ENCODE results near the gene CD99L2.
A peak's percentile ranks its signal among the peaks of the same experiment; 100 is the strongest.
"Not testable (repeated sequence)": the region's sequence is repeated elsewhere in the genome, so short reads cannot be mapped to it uniquely, and the experiment has no call there.

CD99L2 gene

DNA sequence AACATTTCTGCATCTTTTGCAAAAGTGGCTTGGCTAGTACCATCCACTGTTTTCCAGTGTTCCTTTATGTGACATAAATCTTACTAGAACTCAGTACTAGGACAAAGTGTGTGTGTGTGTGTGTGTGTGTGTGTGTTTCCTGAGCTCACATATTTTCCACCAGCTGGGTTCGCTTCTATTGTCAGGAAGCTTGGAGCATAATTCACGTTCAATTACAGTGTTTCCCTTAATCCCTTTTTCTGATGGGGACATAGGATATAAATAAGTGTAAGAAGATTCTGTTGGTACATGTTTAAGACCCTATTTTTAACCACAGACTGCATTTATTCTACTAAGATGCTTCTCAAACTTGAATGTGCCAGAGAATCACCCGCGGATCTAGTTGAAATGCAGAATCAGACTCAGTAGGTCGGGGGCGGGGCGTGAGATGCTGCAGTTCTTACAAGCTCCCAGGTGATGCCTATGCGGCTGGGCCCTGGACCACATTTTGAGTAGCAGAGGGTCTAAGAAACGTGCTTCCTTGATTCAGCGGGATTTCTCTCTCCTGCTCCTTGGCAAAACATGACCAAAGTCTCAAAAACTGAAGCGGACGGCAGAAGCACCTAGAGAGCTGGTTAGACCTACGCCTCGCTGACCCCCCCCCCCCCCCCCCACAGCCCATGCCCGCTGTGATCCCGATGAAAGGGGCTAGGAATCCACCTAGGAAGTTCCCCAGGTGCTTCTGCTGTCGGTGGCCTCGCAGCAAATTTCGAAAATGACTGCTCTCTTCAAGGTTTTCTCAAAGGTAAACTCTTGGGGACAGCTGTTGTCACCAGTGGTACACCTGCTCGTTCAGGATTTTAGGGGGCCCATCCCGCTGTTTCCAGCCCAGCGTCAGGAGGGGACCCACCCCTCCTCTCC lies 797 bp downstream of the CD99L2 start:
- peak in 1 of 3 donors; percentile 24 for DNase-seq (ENCODE audit: low read depth in 3 of 3, low spot score in 1 of 3)

DNA sequence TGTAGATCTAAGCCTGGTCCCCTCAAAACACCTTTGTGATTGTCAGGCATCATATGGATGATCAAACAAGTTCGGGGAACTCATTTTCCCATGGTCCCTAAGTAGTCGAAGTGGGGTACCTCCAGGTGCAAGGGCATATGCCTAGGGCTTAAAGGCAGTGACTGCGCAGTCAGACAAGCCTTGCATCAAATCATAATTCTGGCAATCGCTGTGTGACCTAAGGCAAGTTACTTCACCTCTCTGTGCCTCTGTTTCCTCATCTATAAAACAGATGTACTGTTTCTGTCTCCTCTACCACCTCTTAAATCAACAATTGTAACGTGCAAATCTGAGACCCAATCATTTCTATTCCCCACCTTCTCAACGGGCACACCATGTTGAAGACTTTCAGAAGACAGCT lies 1.8 kb downstream of the CD99L2 start:
- DNase-seq (ENCODE audit: low read depth in 3 of 3, low spot score in 1 of 3): no peak

DNA sequence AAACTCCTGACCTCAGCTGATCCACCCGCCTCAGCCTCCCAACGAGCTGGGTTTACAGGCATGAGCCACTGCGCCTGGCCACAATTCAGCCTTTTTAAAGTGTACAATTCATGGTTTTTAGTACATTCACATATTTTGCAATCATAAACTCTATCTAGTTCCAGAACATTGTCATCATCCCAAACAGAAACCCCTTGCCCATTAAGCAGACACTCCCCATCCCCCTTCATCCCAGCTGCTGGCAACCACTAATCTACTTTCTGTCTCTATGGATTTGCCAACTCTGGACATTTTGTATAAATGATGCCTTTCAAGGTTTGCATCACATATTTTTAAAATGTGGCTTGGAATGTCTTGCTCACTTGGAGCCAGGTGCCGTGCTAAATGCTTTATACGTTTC lies 4.5 kb downstream of the CD99L2 start:
- no peak for DNase-seq (ENCODE audit: low read depth in 3 of 3, low spot score in 1 of 3)

DNA sequence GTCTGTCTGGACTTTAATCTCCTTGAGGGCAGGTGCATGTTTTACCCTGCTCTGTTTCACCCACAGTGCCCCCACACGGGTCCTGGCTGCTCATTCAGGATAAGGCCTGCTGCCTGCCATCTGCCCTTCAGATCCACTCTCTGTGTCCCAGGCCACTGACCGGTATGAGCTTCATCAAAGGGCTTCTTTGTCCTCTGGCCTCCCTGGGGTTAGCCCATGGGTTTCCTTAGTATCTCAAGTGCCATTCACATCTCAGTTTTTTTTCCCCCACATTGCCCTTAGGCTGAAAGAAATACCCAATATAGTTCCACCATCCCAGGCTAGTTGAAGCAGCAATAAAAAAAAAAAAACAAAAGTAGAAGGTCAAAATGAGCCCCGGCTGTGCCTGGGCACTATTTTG lies 9.3 kb downstream of the CD99L2 start:
- DNase-seq (ENCODE audit: low read depth in 3 of 3, low spot score in 1 of 3): no peak

DNA sequence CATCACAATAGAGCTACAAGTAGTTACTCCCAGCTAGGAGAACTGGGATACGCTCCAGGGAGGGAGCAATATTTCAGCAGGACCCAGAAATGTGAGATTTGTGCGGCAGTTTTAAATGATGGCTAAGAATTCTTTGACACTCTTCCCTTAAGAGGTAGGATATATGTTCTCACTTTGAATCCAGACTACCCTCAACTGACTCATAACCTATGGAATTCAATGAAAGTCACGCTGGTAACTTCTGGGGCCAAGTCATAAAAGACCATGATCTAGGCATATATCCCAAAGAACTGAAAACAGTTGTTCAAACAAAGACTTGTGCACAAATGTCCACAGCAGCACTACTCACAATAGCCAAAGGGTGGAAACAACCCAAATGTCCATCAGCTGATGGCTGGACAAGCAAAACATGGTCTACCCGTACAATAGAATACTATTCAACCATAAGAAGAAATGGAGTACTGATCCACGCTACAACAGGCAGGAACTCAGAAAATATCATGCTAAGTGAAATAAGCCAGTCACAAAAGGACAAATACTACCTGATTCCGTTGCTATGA lies 10.5 kb downstream of the CD99L2 start:
- DNase-seq (ENCODE audit: low read depth in 3 of 3, low spot score in 1 of 3): no peak

DNA sequence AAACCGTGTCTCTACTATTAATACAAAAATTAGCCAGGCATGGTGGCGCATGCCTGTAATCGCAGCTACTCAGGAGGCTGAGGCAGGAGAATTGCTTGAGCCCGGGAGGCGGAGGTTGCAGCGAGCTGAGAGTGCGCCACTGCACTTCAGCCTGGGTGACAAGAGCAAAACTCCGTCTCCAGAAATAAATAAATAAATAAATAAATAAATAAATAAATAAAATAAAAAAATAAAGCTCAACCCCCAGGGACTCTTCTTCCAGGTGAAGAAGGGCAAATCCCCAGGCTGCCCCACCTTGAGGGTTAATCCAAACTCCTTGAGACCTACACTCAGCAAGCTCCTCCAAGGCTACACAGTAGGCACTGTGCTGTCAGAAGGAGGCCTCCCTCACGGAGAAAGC lies 11.2 kb downstream of the CD99L2 start:
- not testable (repeated sequence) for DNase-seq (ENCODE audit: low read depth in 3 of 3, low spot score in 1 of 3)

DNA sequence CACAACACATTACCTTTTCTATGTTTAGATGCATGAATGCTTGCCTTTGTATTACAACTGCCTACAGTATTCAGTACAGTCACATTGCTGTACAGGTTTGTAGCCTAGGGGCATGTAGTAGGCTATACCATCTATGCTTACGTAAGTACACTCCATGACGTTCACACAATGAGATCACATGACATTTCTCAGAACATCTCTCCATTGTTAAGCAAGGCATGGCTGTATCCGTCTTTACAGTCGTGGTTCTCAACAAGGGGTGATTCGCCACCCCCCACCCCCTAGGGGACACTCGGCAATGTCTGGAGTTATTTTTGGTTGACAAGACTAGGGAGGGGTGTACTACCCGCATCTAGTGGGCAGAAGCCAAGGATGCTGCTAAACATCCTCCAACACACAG lies 12.1 kb downstream of the CD99L2 start:
- no peak for DNase-seq (ENCODE audit: low read depth in 3 of 3, low spot score in 1 of 3)

DNA sequence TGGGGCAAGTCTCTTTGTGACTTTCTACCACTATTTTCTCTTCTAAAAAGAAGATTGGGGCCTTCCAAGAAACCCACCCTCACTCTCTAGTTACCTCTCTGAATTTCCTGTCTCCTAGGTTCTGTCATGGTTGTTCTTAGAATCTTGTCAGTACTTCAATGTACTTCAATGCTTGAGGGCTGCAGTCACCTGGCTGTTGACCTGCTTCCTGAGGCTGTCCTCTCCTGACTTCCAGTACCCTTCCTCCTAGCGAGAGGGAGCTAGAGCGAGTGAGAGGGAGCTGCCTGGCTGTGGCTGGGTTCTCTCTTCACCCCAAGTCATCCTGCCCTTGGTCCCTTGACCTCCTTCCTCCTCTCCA lies 17.7 kb downstream of the CD99L2 start:
- DNase-seq (ENCODE audit: low read depth in 3 of 3, low spot score in 1 of 3): no peak

DNA sequence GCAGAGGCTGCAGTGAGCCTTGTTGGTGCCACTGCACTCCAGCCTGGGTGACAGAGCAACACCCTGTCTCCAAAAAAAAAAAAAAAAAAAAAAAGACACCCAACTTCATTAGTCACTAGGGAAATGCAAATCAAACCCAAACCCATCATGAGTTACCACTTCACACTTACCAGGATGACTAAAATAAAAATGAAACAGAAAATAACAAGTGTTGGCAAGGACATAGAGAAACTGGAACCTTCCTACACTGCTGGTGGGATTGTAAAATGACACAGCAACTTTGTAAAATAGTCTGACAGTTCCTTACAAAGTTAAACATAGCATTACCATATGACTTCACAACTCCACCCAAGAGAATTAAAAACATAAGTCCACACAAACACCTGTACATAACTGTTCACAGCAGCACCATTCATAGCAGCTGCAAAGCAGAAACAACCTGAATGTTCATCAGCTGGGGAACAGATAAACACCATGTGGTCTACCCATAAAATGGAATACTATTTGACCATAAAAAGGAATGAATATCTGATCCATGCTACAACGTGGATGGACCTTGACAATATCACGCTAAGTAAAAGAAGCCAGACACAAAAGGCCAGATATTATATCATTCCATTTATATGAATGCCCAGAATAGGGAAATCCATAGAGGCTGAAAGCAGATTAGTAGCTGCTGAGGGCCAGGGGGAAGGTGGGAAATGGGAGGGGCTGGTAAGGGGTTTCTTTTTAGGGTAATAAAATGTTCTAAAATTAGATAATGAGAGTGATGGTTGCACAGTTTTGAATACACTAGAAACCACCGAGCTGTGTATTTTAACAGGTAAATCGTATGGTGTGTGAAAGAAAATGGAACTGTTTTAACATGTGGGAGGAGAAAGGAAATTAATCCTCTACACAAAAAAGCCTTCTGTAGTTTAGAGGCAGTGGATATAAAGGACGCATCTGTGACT lies 18.3 kb downstream of the CD99L2 start:
- DNase-seq (ENCODE audit: low read depth in 3 of 3, low spot score in 1 of 3): no peak

DNA sequence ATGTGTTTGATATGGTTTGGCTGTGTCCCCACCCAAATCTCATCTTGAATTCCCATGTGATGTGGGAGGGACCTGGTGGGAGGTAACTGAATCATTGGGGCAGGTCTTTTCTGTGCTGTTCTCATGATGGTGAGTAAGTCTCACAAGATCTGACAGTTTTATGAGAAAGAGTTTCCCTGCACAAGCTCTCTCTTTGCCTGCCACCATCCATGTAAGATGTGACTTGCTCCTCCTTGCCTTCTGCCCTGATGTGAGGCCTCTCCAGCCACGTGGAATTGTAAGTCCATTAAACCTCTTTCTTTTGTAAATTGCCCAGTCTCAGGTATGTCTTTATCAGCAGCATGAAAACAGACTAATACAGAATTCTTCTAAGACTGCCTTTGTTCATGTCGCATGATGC lies 22.8 kb downstream of the CD99L2 start:
- DNase-seq (ENCODE audit: low read depth in 3 of 3, low spot score in 1 of 3): not testable (repeated sequence)

DNA sequence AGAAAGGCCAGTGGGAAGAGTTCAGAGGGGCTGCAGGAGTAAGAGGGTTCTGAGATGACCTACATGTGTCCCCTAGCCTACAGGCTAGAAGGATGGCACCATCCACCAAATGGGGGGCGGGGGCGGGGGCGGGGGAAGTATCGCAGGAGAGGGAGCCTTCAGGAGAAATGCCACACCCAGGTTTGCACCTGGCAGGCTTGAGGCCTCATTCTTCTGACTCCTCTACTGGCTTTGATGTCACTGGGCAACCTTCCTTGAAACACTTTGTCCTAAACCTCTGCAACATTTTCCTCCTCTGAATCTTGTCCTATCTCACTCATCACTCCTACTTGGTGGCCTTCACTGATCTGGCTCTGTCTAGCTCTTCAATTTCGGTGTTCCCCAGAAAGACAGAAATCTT lies 24.0 kb downstream of the CD99L2 start:
- no peak for DNase-seq (ENCODE audit: low read depth in 3 of 3, low spot score in 1 of 3)

DNA sequence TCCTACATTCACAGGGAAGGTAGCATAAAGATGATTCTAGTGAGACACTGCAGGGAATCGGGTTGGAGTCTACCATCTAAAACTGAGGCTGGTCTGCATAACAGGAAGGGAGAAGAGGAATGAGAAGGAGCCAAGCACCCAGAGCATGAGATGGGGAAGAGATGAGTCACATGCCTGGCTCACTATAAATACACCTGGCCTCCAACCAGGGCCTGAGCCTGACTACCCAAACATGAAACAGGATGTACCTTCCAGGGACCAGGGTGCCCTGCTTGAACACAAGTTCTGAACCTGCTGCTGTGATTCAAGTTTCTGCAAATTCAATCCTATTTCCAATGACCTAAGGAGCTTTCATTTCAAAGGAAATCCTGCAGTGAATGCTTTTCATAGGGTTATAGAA lies 24.9 kb downstream of the CD99L2 start:
- no peak for DNase-seq (ENCODE audit: low read depth in 3 of 3, low spot score in 1 of 3)

DNA sequence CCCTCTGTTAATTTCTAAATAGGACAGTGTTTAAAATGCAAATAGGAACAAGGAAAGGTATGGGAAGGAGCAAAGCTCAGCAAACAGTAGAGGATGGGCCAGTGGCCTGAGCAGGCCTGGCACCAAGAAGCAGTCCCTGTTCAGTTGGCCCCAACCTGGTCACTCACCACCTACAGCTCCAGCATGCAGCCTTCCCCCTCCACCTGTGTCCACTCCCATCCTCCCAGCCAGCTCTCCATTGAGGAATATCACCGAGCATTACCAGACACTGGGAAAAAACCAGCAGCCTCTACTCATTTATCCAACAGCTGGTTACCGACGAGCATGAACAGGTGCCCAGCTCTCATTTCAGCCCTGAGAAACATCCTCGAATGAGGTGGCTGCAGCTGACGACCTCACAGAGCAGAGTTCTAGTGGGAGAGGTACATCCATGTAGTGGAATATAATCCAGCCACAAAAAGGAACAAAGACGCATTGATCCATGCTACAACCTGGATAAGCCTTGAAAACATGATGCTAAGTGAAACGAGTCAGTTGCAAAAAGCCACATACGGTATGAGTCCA lies 25.6 kb downstream of the CD99L2 start:
- no peak for DNase-seq (ENCODE audit: low read depth in 3 of 3, low spot score in 1 of 3)

DNA sequence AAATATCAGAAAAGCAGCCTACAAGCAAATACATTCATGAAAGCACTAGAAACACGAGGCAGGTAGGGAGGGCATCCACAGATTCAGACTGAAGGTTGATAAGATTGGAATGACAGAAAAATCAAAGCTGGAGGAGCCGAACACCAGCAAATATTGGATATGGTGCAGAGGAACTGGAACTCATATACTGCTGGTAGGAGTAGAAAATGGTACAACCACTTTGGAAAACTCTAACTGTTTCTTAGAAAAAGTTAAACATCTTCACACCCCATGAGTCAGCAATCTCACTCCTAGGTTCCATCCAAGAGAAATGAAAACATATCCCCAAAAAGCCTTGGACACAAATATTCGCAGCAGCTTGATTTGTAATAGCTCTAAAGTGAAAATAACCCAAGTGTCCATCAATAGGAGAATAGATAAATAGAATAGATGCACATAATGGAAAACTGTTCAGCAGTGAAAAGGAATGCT lies 27.1 kb downstream of the CD99L2 start:
- DNase-seq (ENCODE audit: low read depth in 3 of 3, low spot score in 1 of 3): no peak

DNA sequence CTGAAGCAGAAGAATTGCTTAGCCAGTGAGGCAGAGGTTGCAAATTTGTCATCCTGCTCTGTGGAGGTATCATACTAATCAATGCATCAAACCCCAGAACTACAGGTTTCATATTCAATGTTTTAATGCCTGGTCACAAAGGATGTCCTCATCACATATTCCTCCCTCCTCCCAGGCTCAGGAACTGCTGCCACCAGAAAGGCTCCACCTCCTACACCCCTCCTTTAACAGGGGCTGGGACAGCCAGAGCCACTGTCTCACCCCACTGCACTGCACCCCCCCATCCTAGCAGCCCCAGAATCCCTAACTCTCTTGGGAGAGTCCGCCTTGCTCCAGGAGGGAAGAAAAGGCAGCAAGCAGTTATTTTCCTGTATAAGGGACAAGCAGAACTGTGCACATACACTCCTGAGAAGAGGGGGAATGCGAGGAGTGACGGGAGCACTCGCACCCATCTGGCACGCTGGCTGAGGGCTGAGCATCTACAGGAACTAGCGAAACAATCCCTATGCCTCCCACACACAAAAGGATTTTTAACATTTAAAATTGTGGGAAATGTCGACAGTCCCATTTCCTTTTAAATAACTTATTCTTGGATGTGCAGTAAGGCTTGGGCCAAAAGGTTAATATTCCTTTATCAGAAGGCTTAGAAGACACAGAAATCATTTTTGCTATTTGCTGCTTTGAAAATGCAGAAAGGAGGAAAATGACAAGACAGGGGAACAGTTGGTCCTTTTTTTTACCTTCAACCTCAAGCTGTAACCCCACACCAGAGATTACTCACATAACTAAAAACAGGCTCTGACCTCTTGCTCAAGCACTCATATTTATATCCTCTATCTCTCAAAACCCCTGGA lies 27.8 kb downstream of the CD99L2 start:
- no peak for DNase-seq (ENCODE audit: low read depth in 3 of 3, low spot score in 1 of 3)

DNA sequence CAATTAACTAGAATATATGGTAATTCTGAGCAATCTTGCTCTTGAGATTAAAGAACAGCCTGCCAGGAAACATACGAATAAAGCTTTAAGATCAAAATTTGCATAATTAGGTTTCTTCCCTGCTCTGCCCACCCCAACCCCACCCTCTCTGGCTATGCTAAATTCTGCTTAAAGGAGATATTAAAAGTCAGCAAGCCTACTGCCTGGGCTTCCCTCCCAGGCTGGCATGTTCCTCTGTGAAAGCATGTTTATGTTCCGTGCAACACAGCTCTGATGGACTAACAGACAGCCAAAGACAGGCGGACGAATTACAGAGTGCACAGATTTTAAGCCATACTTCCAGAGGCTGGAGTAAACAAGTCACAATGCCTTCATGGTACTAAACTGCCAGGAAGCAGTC lies 28.4 kb downstream of the CD99L2 start:
- DNase-seq (ENCODE audit: low read depth in 3 of 3, low spot score in 1 of 3): no peak

DNA sequence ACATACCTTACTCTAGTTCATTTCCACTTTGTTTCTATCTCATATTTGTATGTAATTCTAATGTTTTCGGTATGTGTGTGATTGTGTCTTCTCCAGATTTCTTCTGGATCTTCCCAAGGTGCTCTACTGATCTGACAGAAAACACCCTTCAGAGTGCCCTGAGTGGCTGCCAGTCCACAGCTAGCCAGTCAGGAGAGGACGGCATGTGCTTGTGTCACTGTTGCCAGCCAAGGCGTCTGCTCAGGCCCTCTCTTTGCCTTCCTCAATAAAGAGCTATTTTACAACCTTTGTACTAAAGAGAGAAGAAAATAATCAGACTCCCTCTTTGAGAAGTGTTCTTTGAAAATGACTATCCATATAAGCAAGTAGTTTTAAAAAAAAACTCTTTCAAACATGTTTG lies 29.0 kb downstream of the CD99L2 start:
- no peak for DNase-seq (ENCODE audit: low read depth in 3 of 3, low spot score in 1 of 3)

DNA sequence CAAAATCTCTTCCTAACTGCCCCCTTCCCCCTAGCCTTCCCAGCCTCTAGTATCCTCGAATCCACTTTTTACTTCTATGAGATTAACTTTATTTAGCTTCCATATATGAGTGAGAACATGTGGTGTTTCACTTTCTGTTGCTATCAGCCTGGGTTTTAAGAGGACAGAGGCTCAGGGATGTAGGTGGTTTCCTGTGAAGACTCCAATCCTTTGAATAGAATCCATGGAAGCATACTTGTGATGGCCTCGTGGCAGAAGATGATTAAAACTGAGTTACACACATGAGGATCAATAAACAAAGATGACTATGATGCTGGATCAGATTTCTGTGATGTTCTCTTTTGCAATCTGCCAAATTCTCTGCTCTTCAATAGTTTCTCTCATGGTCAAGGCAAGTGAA lies 29.8 kb downstream of the CD99L2 start:
- no peak for DNase-seq (ENCODE audit: low read depth in 3 of 3, low spot score in 1 of 3)

DNA sequence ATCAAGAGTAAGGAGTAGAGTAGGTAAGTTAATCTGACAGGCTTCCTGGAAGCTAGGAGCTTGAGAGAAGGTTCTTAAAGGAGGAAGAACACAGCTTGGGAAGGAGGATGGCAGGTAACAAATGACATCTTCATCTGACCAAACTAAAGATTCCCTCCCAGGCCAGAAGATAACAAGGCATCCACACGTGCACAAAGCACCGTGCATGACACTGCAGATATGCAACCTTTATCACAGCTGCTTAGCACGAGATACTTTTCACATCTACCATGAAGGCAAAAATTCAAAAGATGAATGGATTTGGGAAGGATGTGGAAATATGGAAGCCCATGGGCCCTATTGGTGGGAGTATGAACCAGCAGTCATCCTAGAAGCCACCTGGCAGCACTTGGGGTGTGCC lies 34.3 kb downstream of the CD99L2 start:
- no peak for DNase-seq (ENCODE audit: low read depth in 3 of 3, low spot score in 1 of 3)

DNA sequence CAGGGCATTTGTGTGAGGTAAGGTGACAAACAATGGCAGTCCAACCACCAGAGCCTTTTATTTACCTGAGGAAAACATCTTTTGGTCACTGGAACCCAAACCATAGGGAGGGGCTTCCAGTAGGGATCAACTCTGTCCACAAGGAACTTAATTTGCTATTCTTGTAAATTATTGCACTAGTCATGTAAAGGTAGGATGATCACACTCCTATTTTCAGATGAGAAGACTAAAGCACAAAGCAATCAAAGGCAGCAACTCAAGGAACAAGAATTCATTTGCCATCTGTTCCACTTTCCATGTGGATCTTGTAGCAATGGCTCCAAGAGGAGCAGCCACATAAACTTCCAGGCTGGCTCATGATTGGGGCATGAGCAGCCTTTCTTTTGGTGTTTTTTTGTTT lies 35.3 kb downstream of the CD99L2 start:
- no peak for DNase-seq (ENCODE audit: low read depth in 3 of 3, low spot score in 1 of 3)

DNA sequence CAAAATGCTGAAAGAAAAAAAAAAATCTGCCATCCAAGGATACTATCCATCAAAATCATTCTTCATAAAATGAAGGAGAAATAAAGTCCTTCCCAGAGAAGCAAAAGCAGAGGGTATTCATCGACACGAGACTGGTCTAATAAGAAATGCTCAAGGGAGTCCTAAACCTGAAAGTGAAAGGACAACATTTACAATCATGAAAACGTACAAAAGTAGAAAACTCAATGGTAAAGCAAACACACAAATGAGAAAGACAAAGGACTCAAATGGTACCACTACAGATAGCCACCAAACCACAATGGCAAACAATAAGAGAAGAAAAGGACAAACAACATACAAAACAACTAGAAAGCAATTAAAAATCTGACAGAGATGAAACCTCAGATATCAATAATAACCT lies 41.0 kb downstream of the CD99L2 start:
- no peak for DNase-seq (ENCODE audit: low read depth in 3 of 3, low spot score in 1 of 3)

Data from stimulated activated CD4-positive, alpha-beta T cell treated with anti-CD3 and anti-CD28 coated beads, TNF-alpha, amount 100 ng/mL, for 1 hour (primary cell).